ENCODE measurements around the gene SLC6A3. TPM values are rescaled to one million over a fixed set of nuclear protein-coding genes. Genes with fewer than 3 reads are reported as not detected.

SLC6A3 gene
- total RNA-seq, 2 experiments from 2014 or later = not detected

- Histone ChIP-seq H3K4me1 (ENCODE audit: insufficient read depth, low read length, poor library complexity, severe bottlenecking) (no peaks in the 10 kb centered on the region), H3K9me2 (ENCODE audit: insufficient read depth, low read length) (no peaks in the 10 kb centered on the region), H4K20me1 (ENCODE audit: insufficient read depth, low read length) (no peaks in the 10 kb centered on the region), H3K79me2 (ENCODE audit: insufficient read depth, low read depth, low read length) (no peaks in the 10 kb centered on the region), H3K27ac (ENCODE audit: low read depth, low read length, poor library complexity, severe bottlenecking) (no peak overlapping the region), H3K4me3 (ENCODE audit: low read depth, low read length, poor library complexity, severe bottlenecking) (no peak overlapping the region), H2AFZ (ENCODE audit: low read length) (no peak overlapping the region), H3K9me3 (ENCODE audit: low read length) (no peaks in the 10 kb centered on the region), H3K4me2 (ENCODE audit: low read length) (no peak overlapping the region), H3K36me3 (ENCODE audit: insufficient read depth, low read length) (no peaks in the 10 kb centered on the region)
- CTCF ChIA-PET (ENCODE audit: unreplicated experiment) = no interaction called here
- TF ChIP-seq CTCF (conservative IDR thresholded peaks at IDR 0.05; ENCODE audit: low read length) (no peak), EZH2phosphoT487 (IDR thresholded peaks at IDR 0.05; ENCODE audit: borderline replicate concordance, low read depth, low read length) (no peak)
- BruUV-seq (replicated peaks) = no TSS peak
- intact Hi-C loops (cut with micrococcal nuclease; ENCODE audit: unreplicated experiment) = no loop called here
- POLR2A ChIA-PET = no interaction called here
- DNase-seq (ENCODE audit: low spot score) = no peak
Measured at GRCh38 chr5:1410156-1411014, 34.9 kb downstream of the SLC6A3 start.

- Histone ChIP-seq H3K4me1 (ENCODE audit: insufficient read depth, low read length, poor library complexity, severe bottlenecking) (no peaks in the 10 kb centered on the region), H3K79me2 (ENCODE audit: insufficient read depth, low read depth, low read length) (no peaks in the 10 kb centered on the region), H4K20me1 (ENCODE audit: insufficient read depth, low read length) (no peaks in the 10 kb centered on the region), H3K4me3 (ENCODE audit: low read depth, low read length, poor library complexity, severe bottlenecking) (no peak overlapping the region), H3K9me2 (ENCODE audit: insufficient read depth, low read length) (no peaks in the 10 kb centered on the region), H2AFZ (ENCODE audit: low read length) (no peak overlapping the region), H3K36me3 (ENCODE audit: insufficient read depth, low read length) (no peaks in the 10 kb centered on the region), H3K27ac (ENCODE audit: low read depth, low read length, poor library complexity, severe bottlenecking) (no peak overlapping the region), H3K9me3 (ENCODE audit: low read length) (no peaks in the 10 kb centered on the region), H3K4me2 (ENCODE audit: low read length) (no peak overlapping the region)
- no TSS peak for BruUV-seq (replicated peaks)
- CTCF ChIA-PET (ENCODE audit: unreplicated experiment) = no interaction called here
- POLR2A ChIA-PET = no interaction called here
- intact Hi-C loops (cut with micrococcal nuclease; ENCODE audit: unreplicated experiment) = no loop called here
- no peak for TF ChIP-seq CTCF (conservative IDR thresholded peaks at IDR 0.05; ENCODE audit: low read length)
- TF ChIP-seq EZH2phosphoT487 (IDR thresholded peaks at IDR 0.05; ENCODE audit: borderline replicate concordance, low read depth, low read length) = no peak
- DNase-seq (ENCODE audit: low spot score) = peak; percentile 18
Measured at GRCh38 chr5:1409381-1410110, 35.7 kb downstream of the SLC6A3 start.

Measured in OCI-LY7 (cell line).